Adipocyte (in vitro differentiated cells): ENCODE data around the gene RIC1.
"Not testable (repeated sequence)": the region's sequence is repeated elsewhere in the genome, so short reads cannot be mapped to it uniquely, and the experiment has no call there.

Experiments used
- DNase-seq: peaks from one replicate; pipeline ENCODE4 v3.0.0-alpha.2; 2015; ENCODE audit warnings: low read depth
- H3K27me3 ChIP-seq: replicated peaks from 2 replicates; pipeline ENCODE4 v1.7.0; 2013; ENCODE audit warnings: mild to moderate bottlenecking, low read length, moderate library complexity; ENCODE audit not compliant: control insufficient read depth, insufficient read depth
- H3K36me3 ChIP-seq: 2 replicates; pipeline ENCODE4 v1.7.0; 2013; ENCODE audit warnings: low read length, mild to moderate bottlenecking, moderate library complexity; ENCODE audit not compliant: control insufficient read depth, insufficient read depth, severe bottlenecking
- H3K4me1 ChIP-seq: 2 replicates; pipeline ENCODE4 v1.7.0; 2013; ENCODE audit warnings: mild to moderate bottlenecking, low read length, moderate library complexity; ENCODE audit not compliant: control insufficient read depth, insufficient read depth
- H3K4me3 ChIP-seq: 2 replicates; pipeline ENCODE4 v1.7.0; 2013; ENCODE audit warnings: mild to moderate bottlenecking, low read length, moderate library complexity
- H3K9ac ChIP-seq: 2 replicates; pipeline ENCODE4 v1.7.0; 2013; ENCODE audit warnings: mild to moderate bottlenecking, low read length, moderate library complexity
- H3K9me3 ChIP-seq: 2 replicates; pipeline ENCODE4 v1.7.0; 2013; ENCODE audit warnings: mild to moderate bottlenecking, low read length, moderate library complexity; ENCODE audit not compliant: control insufficient read depth

Gene RIC1

DNA sequence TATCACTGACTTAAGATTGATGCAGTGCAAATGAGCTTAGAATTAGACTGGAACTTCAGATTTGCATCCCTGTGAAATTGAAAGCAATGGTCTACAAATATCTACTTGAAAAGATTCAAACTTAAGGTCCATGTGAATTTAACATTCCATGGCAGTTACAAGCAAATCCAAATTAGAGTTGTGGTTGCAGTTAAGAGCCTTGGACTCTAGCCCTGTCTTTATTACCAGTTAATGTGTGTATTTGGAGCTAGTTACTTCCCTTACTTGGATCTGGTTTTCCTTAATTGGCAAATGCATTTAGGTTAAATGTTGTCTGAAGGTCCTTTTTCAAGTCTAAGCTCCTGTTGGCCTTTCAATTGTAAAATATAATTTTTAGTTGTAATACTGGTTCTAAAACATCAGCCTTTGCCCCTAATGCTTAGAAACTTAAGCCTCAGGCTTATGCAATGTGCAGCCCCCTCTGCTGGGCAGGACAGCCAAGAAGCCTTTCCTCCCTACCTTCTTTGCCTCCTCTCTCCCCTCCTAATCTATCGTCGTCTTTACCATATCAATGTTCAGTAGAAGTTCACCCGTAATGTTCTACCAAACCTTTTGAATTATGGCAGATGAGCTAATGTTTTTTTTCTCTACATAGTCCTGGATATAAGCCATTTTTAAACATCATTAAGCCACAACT, 144.6 kb downstream of the RIC1 start:
- Histone ChIP-seq H3K27me3 (no peaks in the 10 kb centered on the region), H3K4me3 (no peak overlapping the region), H3K36me3 (peaks cover 93% of the 10 kb centered on the region), H3K4me1 (no peaks in the 10 kb centered on the region), H3K9me3 (peaks cover 3% of the 10 kb centered on the region), H3K9ac (no peak overlapping the region)
- no peak for DNase-seq

DNA sequence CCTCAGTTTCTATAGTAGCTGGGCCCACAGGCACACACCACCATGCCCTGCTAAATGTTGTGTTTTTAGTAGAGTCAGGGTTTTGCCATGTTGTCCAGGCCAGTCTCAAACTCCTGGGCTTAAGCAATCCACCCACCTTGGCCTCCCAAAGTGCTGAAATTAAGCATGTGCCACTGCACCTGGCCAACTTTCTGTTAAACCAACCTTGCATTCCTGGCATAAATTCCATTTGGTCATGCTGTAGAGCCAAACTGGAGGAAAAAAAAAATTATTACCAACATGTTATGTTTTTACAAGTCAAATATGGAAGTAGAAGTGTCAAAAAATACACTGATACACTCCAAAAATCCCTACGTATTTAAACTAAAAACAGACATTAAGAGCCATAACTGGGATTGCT, 149.9 kb downstream of the RIC1 start:
- H3K4me3 ChIP-seq: no peak overlapping the region
- H3K9me3 ChIP-seq: peaks cover 17% of the 10 kb centered on the region
- H3K27me3 ChIP-seq: no peaks in the 10 kb centered on the region
- no peaks in the 10 kb centered on the region for H3K4me1 ChIP-seq
- DNase-seq: no peak
- peaks cover 62% of the 10 kb centered on the region for H3K36me3 ChIP-seq
- no peak overlapping the region for H3K9ac ChIP-seq

DNA sequence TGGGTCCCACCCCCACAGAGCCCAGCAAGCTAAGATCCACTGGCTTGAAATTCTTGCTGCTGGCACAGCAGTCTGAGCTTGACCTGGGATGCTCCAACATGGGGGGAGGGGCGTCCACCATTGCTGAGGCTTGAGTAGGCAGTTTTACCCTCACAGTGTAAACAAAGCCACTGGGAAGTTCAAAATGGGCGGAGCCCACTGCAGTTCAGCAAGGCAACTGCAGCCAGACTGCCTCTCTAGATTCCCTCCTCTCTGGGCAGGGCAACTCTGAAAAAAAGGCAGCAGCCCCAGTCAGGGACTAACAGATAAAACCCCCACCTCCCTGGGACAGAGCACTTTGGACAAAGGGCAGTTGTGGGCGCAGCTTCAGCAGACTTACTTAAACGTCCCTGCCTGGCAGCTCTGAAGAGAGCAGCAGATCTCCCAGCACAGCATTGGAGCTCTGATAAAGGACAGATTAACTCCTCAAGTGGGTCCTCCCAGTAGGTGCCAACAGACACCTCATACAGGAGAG, 150.9 kb downstream of the RIC1 start:
- H3K27me3 ChIP-seq, H3K9ac ChIP-seq, DNase-seq, H3K4me1 ChIP-seq, H3K4me3 ChIP-seq: not testable (repeated sequence)
- peaks cover 17% of the 10 kb centered on the region for H3K9me3 ChIP-seq
- H3K36me3 ChIP-seq: peaks cover 53% of the 10 kb centered on the region

DNA sequence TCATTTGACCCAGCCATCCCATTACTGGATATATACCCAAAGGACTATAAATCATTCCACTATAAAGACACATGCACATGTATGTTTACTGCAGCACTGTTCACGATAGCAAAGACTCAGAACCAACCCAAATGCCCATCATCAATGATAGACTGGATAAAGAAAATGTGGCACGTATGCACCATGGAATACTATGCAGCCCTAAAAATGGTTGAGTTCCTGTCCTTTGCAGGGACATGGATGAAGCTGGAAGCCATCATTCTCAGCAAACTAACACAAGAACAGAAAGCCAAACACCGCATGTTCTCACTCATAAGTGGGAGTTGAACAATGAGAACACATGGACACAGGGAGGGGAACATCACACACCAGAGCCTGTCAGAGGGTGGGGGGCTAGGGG, 154.5 kb downstream of the RIC1 start:
- H3K4me3 ChIP-seq, H3K27me3 ChIP-seq, H3K9ac ChIP-seq, DNase-seq, H3K4me1 ChIP-seq: not testable (repeated sequence)
- peaks cover 29% of the 10 kb centered on the region for H3K36me3 ChIP-seq
- H3K9me3 ChIP-seq: peaks cover 14% of the 10 kb centered on the region

DNA sequence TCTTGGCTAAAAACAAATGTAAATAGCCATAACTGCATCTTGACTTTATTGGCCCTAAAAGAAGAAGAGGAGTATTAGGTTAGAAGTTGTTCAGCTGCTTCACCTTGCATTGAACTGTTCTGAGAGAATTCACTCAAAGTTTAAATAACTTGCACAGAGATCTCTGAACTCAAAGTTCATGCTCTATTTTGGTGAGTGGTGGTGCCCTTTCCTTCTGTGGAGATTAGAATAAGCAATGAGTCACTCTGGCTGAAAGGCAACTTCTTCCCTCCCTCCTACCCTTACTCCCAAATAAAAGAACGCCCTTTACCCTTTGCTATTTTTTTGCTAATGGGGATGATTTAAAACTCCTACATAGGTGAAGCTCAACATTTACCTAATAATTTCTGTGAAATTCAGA, 155.1 kb downstream of the RIC1 start:
- DNase-seq: no peak
- no peak overlapping the region for H3K9ac ChIP-seq
- no peaks in the 10 kb centered on the region for H3K27me3 ChIP-seq
- peaks cover 8% of the 10 kb centered on the region for H3K9me3 ChIP-seq
- no peak overlapping the region for H3K4me3 ChIP-seq
- H3K36me3 ChIP-seq: peaks cover 23% of the 10 kb centered on the region
- H3K4me1 ChIP-seq: no peaks in the 10 kb centered on the region

DNA sequence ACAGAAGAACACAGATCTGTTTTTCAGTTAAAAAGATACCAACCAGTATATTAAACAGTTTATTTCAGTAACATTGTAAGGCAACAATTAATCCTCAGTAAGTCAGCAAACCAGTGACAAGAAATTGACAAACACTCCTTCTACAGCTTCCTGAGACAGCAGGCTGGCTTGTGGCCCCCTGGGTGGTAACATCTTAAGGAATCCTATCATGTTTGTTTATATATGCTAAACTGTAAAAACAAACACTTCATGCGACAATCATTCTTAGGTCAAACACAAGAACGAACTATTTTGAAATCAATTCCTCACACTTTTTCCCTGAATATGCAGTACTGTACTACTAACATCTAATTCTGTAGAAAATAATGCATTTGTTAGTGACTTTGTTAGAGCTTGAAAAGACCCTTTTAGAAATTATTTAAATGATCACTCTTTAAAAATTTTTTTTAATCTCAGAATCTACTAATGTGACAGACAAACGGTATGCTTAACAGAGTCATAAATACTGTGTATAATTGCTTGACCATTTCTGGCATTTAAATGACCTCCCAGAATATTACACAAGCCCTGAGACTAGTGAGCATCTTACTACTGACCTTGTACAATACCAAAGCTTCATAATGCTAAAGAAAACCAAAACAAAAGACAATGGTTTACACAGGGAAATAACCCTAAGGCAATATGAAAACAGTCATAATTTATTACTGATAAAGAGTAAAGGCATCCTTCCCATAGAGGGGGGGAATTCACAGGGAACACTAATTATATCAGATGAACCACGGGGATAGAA, 155.8 kb downstream of the RIC1 start:
- H3K9me3 ChIP-seq: peaks cover 2% of the 10 kb centered on the region
- H3K9ac ChIP-seq: no peak overlapping the region
- peaks cover 16% of the 10 kb centered on the region for H3K36me3 ChIP-seq
- no peak overlapping the region for H3K4me3 ChIP-seq
- no peaks in the 10 kb centered on the region for H3K4me1 ChIP-seq
- no peak for DNase-seq
- no peaks in the 10 kb centered on the region for H3K27me3 ChIP-seq

DNA sequence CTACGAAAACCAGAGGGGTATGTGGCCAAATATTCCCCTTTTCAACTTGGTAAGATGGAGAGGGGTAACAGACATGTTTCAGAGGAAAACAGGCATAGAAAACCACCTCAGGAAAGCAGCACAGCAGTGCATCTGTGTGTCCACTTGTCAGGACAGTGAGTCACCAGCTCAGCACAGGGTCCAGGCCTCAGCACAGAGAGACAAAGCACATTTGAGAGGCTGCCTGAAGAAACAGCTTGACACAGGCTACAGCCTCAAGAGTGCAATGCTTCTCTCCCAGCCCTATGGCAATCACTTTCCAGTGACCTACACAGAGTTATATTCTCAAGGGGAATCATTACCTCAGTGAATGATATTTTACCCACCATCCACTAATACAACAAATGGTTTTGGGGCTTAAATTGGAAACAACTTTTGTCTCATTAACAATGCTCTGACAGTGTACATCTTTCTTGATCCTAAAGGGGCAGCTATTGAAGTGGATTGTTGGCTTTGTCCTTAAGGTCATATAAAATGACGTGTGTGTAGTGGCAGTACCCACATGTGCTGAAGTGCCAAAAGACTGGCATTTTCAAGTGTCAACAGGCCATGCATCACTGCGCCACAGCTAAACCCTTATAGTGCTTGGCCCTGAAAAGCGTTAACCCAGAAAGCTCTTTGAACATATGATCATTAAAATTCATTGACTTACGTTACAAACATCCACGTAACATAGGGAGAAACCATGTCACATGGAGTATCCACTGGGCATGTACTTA, 157.6 kb downstream of the RIC1 start:
- Histone ChIP-seq H3K4me3 (no peak overlapping the region), H3K4me1 (no peaks in the 10 kb centered on the region), H3K9ac (no peak overlapping the region), H3K27me3 (no peaks in the 10 kb centered on the region), H3K36me3 (peaks cover 7% of the 10 kb centered on the region), H3K9me3 (no peaks in the 10 kb centered on the region)
- no peak for DNase-seq

DNA sequence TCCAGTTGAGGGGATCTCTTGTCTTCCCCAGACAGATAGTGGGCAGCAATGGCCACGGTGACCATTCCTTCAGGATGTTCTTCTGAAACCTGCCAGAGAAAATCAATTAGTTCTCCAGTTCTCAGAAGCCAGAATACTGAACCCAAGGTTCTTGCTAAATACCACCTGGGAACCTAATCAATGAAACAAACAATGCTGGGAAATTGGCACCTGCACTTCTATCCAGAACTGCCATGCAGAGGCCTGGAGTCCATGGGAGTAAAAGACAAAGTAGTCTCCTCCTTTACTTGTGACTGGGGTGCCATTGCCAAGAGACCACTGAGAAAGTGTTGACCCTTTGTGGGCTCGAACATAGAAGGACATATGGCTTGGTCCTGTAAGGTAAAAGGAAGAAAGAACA, 158.3 kb downstream of the RIC1 start:
- H3K36me3 ChIP-seq: peaks cover 7% of the 10 kb centered on the region

DNA sequence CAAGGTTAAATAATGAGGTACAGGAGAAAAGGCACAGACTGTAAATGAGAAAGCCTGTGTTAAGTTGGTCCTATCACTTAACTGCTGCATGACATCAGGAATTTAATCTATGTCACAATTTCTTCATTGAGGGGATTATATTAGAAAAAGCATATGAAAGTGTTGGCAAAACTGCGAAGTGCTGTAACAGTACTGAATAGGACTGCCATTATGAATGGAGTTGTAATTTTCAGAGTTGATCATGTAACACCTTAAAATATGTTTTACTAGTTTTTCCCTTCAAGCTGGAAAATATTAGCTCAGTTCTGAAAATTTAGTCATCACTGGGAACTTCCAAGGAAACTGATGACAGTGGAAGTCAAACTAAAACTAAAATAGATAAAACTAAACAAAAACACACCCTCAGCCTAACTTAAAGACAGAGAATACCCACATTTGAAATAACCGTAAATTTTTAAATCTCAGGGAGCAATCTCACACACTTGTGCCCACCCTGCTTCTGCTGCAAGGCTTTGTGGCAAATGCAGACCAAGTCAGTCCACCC, 158.9 kb downstream of the RIC1 start:
- Histone ChIP-seq H3K36me3 (peaks cover 7% of the 10 kb centered on the region), H3K9ac (no peak overlapping the region), H3K27me3 (no peaks in the 10 kb centered on the region), H3K9me3 (no peaks in the 10 kb centered on the region), H3K4me1 (no peaks in the 10 kb centered on the region), H3K4me3 (no peak overlapping the region)
- no peak for DNase-seq

More for the DNA sequence above, 158.3 kb downstream of the RIC1 start:
- DNase-seq: no peak
- Histone ChIP-seq H3K9ac (no peak overlapping the region), H3K4me1 (no peaks in the 10 kb centered on the region), H3K27me3 (no peaks in the 10 kb centered on the region), H3K4me3 (no peak overlapping the region), H3K9me3 (no peaks in the 10 kb centered on the region)

DNA sequence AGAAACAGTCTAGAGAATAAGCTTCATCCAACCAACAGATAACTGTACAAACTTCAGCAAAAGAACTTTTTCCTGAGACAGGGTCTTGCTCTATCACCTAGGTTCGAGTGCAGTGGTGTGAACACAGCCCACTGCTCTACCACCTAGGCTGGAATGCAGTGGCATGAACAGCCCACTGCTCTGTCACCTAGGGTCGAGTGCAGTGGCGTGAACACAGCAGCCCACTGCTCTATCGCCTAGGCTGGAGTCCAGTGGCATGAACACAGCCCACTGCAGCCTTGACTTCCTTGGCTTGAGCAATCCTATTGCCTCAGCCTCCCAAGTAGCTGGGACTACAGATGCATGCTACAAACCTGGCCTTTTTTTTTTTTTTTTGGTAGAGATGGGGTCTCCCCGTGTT, 160.6 kb downstream of the RIC1 start:
- no peak overlapping the region for H3K9ac ChIP-seq
- H3K27me3 ChIP-seq: no peaks in the 10 kb centered on the region
- H3K4me1 ChIP-seq: no peaks in the 10 kb centered on the region
- H3K9me3 ChIP-seq: no peaks in the 10 kb centered on the region
- no peak for DNase-seq
- H3K4me3 ChIP-seq: no peak overlapping the region
- H3K36me3 ChIP-seq: peaks cover 7% of the 10 kb centered on the region

DNA sequence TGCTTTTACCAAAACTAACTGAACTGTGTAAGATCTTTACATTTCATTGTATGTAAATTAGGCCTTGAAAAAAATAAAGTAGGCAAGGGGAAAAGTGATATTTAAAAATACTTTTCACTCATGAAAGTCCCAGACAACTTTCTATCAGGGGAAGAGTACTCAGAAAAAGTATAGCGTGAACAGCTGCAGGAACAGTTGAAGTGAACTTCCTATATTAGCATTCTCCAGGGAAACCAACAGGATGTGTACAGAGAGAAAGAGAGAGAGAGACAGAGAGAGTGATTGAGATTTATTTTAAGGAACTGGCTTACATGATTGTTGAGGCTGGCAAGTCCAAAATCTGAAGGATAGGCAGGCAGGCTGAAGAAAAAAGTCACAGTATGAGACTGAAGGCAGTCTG, 162.0 kb downstream of the RIC1 start:
- no peak overlapping the region for H3K4me3 ChIP-seq
- H3K27me3 ChIP-seq: no peaks in the 10 kb centered on the region
- H3K9ac ChIP-seq: no peak overlapping the region
- H3K4me1 ChIP-seq: no peaks in the 10 kb centered on the region
- no peaks in the 10 kb centered on the region for H3K9me3 ChIP-seq
- peaks cover 7% of the 10 kb centered on the region for H3K36me3 ChIP-seq
- DNase-seq: no peak
